ENCODE measurements around the gene CCNF. TPM values are rescaled to one million over a fixed set of nuclear protein-coding genes. Genes with fewer than 3 reads are reported as not detected.
A peak's percentile ranks its signal among the peaks of the same experiment; 100 is the strongest.

CCNF gene
- total and polyA plus RNA-seq, 4 donors, result 0.88 to 46.3 (median 1.8) TPM

DNA sequence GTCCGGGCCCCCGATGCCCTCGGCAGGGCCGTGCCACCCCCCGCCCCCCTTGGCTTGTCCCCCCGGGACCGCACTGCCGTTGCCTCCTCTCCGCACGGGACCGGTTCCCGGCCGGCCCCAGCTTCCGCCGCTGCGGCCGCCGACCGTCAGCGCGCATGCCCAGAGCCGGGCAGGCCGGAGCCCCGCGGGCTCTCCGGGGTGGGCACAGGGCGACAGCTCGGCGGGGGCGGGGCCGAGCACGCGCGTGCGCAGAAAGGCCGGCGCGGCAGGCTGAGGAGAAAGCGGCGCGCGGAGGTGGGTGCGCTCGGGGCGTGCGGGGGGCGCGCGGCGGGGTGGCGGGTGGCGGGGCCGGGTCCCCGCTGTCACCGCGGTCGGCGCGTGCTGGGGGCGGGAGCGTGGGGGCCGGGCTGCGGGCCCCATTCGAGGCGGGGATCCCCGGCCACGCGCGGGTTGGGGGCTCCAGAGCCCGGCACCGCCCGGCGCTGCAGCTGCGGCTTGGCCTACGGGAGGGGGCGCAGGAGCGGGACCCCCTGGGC is 45.7 kb downstream of the CCNF start, which contains the start of gene TBC1D24:
TSS of gene TBC1D24 (plus strand) at position 251 of the 536 bp plus-strand sequence. CDS start 21,022 bp downstream, outside the sequence.
- Histone ChIP-seq H3K27me3 (ENCODE audit: control insufficient read depth in 4 of 4, insufficient read depth in 4 of 4, low read length in 3 of 4) (no peaks in the 10 kb centered on the region), H3K9me3 (ENCODE audit: control insufficient read depth in 4 of 4, low read length in 3 of 4) (no peaks in the 10 kb centered on the region), H3K36me3 (ENCODE audit: control insufficient read depth in 4 of 4, insufficient read depth in 3 of 4, low read depth in 1 of 4, low read length in 3 of 4) (no peaks in the 10 kb centered on the region), H3K27ac (ENCODE audit: low read depth in 1 of 2, low read length in 2 of 2) (peak within 1 kb of the TSS; percentile 87 to 91), H3K9ac (ENCODE audit: low read depth in 1 of 2, low read length in 2 of 2) (peak within 1 kb of the TSS in 1 of 2 donors; percentile 5), H3K4me3 (ENCODE audit: low read depth in 1 of 3, low read length in 3 of 3) (peak within 1 kb of the TSS; percentile 67 to 87 (median 76)), H3K4me1 (ENCODE audit: control insufficient read depth in 4 of 4, insufficient read depth in 4 of 4, low read length in 3 of 4) (peaks cover 30 to 66% (median 47%) of the 10 kb centered on the region in 4 donors)
- peak; percentile 91 for DNase-seq (ENCODE audit: low spot score)
- TF ChIP-seq RAD21 (IDR thresholded peaks at IDR 0.05), result no peak
- no peak for TF ChIP-seq JUND (IDR thresholded peaks at IDR 0.05)
- TF ChIP-seq GABPA (IDR thresholded peaks at IDR 0.05 in 1 of 2, conservative IDR thresholded peaks at IDR 0.05 in 1 of 2), result no peak
- TF ChIP-seq, protein P1, sequence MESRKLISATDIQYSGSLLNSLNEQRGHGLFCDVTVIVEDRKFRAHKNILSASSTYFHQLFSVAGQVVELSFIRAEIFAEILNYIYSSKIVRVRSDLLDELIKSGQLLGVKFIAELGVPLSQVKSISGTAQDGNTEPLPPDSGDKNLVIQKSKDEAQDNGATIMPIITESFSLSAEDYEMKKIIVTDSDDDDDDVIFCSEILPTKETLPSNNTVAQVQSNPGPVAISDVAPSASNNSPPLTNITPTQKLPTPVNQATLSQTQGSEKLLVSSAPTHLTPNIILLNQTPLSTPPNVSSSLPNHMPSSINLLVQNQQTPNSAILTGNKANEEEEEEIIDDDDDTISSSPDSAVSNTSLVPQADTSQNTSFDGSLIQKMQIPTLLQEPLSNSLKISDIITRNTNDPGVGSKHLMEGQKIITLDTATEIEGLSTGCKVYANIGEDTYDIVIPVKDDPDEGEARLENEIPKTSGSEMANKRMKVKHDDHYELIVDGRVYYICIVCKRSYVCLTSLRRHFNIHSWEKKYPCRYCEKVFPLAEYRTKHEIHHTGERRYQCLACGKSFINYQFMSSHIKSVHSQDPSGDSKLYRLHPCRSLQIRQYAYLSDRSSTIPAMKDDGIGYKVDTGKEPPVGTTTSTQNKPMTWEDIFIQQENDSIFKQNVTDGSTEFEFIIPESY (IDR thresholded peaks at IDR 0.05), result no peak
- TF ChIP-seq NR2F2 (IDR thresholded peaks at IDR 0.05), result no peak
- TF ChIP-seq, protein P2, sequence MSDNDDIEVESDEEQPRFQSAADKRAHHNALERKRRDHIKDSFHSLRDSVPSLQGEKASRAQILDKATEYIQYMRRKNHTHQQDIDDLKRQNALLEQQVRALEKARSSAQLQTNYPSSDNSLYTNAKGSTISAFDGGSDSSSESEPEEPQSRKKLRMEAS (IDR thresholded peaks at IDR 0.05), result no peak
- TF ChIP-seq RXRA (IDR thresholded peaks at IDR 0.05), result no peak
- no peak for TF ChIP-seq TAF1 (conservative IDR thresholded peaks at IDR 0.05)
- TF ChIP-seq, protein P3, sequence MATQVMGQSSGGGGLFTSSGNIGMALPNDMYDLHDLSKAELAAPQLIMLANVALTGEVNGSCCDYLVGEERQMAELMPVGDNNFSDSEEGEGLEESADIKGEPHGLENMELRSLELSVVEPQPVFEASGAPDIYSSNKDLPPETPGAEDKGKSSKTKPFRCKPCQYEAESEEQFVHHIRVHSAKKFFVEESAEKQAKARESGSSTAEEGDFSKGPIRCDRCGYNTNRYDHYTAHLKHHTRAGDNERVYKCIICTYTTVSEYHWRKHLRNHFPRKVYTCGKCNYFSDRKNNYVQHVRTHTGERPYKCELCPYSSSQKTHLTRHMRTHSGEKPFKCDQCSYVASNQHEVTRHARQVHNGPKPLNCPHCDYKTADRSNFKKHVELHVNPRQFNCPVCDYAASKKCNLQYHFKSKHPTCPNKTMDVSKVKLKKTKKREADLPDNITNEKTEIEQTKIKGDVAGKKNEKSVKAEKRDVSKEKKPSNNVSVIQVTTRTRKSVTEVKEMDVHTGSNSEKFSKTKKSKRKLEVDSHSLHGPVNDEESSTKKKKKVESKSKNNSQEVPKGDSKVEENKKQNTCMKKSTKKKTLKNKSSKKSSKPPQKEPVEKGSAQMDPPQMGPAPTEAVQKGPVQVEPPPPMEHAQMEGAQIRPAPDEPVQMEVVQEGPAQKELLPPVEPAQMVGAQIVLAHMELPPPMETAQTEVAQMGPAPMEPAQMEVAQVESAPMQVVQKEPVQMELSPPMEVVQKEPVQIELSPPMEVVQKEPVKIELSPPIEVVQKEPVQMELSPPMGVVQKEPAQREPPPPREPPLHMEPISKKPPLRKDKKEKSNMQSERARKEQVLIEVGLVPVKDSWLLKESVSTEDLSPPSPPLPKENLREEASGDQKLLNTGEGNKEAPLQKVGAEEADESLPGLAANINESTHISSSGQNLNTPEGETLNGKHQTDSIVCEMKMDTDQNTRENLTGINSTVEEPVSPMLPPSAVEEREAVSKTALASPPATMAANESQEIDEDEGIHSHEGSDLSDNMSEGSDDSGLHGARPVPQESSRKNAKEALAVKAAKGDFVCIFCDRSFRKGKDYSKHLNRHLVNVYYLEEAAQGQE (IDR thresholded peaks at IDR 0.05), result no peak
- WGBS, result under 1% methylated on average over 77 of the region's 77 CpGs

DNA sequence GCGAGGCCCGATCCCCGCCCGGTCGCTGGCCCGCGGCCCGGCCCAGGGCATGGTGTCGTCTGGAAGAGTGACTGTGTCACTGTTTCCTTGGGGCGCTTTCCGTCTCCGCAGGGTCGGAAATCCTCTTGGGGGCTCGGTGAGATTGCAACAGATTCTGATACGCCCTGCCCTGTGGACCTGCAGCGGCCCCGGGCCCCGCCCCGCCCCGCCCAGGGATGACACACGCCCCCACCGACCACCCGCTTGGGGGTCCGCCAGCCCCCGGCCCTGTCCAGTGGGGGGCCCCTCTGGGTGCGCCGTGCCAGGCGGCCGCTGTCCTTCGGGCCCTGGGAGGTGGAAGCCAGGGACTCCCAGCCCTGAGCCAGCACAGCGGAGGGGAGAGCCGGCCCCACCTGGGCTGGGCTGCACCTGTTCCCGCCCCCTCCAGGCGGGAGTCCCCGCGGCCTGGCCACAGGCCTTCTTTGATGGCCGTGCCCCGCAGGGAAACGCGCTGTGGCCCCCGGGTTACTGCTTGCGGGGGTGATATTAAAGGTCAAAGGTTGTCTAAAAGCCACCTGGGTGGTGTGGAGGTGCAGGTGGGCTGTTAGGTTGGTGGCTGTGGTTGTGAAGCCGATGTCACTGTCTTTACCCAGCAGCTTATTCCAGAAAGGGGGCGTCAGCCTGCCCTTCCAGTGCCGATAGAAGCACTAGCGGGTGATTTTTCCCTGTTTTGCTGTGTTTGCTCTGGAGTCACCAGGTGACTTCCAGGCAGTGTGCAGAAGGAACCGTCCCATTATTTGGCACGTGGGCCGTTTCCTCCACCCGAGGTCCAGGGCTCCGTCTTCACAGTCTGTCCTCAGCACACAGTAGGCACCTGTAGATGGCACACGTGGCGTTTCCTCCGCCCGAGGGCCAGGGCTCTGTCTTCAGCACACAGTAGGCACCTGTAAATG is 46.4 kb downstream of the CCNF start:
- H3K27me3 ChIP-seq (ENCODE audit: control insufficient read depth in 4 of 4, insufficient read depth in 4 of 4, low read length in 3 of 4), result no peaks in the 10 kb centered on the region
- no peak for DNase-seq (ENCODE audit: low spot score)
- no peaks in the 10 kb centered on the region for H3K9me3 ChIP-seq (ENCODE audit: control insufficient read depth in 4 of 4, low read length in 3 of 4)
- H3K27ac ChIP-seq (ENCODE audit: low read depth in 1 of 2, low read length in 2 of 2), result peak overlapping the region; percentile 6 to 33
- no peak overlapping the region for H3K9ac ChIP-seq (ENCODE audit: low read depth in 1 of 2, low read length in 2 of 2)
- no peaks in the 10 kb centered on the region for H3K36me3 ChIP-seq (ENCODE audit: control insufficient read depth in 4 of 4, insufficient read depth in 3 of 4, low read depth in 1 of 4, low read length in 3 of 4)
- 8% methylated on average over 55 of the region's 55 CpGs for WGBS
- no peak for TF ChIP-seq FOXA2 (IDR thresholded peaks at IDR 0.05)
- H3K4me1 ChIP-seq (ENCODE audit: control insufficient read depth in 4 of 4, insufficient read depth in 4 of 4, low read length in 3 of 4), result peaks cover 30 to 62% (median 47%) of the 10 kb centered on the region in 4 donors
- peak overlapping the region; percentile 18 to 87 (median 76) for H3K4me3 ChIP-seq (ENCODE audit: low read depth in 1 of 3, low read length in 3 of 3)
